ENCODE measurements around the gene NR1H4.

The NR1H4 gene

GRCh38 chr12:100435957-100436356, 37.7 kb upstream of the NR1H4 start:
- no peak overlapping the region for H3K4me3 Mint-ChIP-seq
- no peak overlapping the region for H3K27ac Mint-ChIP-seq
- H3K9me3 Mint-ChIP-seq, result no peaks in the 10 kb centered on the region
- H3K36me3 Mint-ChIP-seq (ENCODE audit: low read depth), result no peaks in the 10 kb centered on the region
- H3K27me3 Mint-ChIP-seq (ENCODE audit: low read depth), result peaks cover 3% of the 10 kb centered on the region
- TF ChIP-seq CTCF (IDR thresholded peaks at IDR 0.05; ENCODE audit: unreplicated experiment in 3 of 3), result no peak
- no peaks in the 10 kb centered on the region for H3K4me1 Mint-ChIP-seq

- Mint-ChIP-seq H3K27ac (no peak overlapping the region), H3K4me1 (no peaks in the 10 kb centered on the region), H3K27me3 (ENCODE audit: low read depth) (peaks cover 8% of the 10 kb centered on the region), H3K36me3 (ENCODE audit: low read depth) (no peaks in the 10 kb centered on the region), H3K9me3 (no peaks in the 10 kb centered on the region), H3K4me3 (no peak overlapping the region)
- TF ChIP-seq CTCF (IDR thresholded peaks at IDR 0.05; ENCODE audit: unreplicated experiment in 3 of 3), result no peak
Measured at GRCh38 chr12:100437038-100437841, 36.4 kb upstream of the NR1H4 start.

- Mint-ChIP-seq H3K4me1 (no peaks in the 10 kb centered on the region), H3K27ac (no peak overlapping the region), H3K4me3 (no peak overlapping the region), H3K9me3 (no peaks in the 10 kb centered on the region), H3K36me3 (ENCODE audit: low read depth) (no peaks in the 10 kb centered on the region), H3K27me3 (ENCODE audit: low read depth) (peaks cover 11% of the 10 kb centered on the region)
- no peak for TF ChIP-seq CTCF (IDR thresholded peaks at IDR 0.05; ENCODE audit: unreplicated experiment in 3 of 3)
Measured at GRCh38 chr12:100439797-100440196, 33.9 kb upstream of the NR1H4 start.

- Mint-ChIP-seq H3K4me1 (no peaks in the 10 kb centered on the region), H3K36me3 (ENCODE audit: low read depth) (no peaks in the 10 kb centered on the region), H3K27me3 (ENCODE audit: low read depth) (peaks cover 11% of the 10 kb centered on the region), H3K27ac (no peak overlapping the region), H3K4me3 (no peak overlapping the region), H3K9me3 (no peaks in the 10 kb centered on the region)
- no peak for TF ChIP-seq CTCF (IDR thresholded peaks at IDR 0.05; ENCODE audit: unreplicated experiment in 3 of 3)
Measured at GRCh38 chr12:100442403-100442802, 31.3 kb upstream of the NR1H4 start.

GRCh38 chr12:100443434-100443833, 30.2 kb upstream of the NR1H4 start:
- Mint-ChIP-seq H3K27me3 (ENCODE audit: low read depth) (peaks cover 8% of the 10 kb centered on the region), H3K27ac (no peak overlapping the region), H3K36me3 (ENCODE audit: low read depth) (no peaks in the 10 kb centered on the region), H3K9me3 (no peaks in the 10 kb centered on the region), H3K4me1 (no peaks in the 10 kb centered on the region), H3K4me3 (no peak overlapping the region)
- no peak for TF ChIP-seq CTCF (IDR thresholded peaks at IDR 0.05; ENCODE audit: unreplicated experiment in 3 of 3)

- H3K27me3 Mint-ChIP-seq (ENCODE audit: low read depth), result peaks cover 8% of the 10 kb centered on the region
- no peak for TF ChIP-seq CTCF (IDR thresholded peaks at IDR 0.05; ENCODE audit: unreplicated experiment in 3 of 3)
- H3K36me3 Mint-ChIP-seq (ENCODE audit: low read depth), result no peaks in the 10 kb centered on the region
- no peak overlapping the region for H3K27ac Mint-ChIP-seq
- no peaks in the 10 kb centered on the region for H3K4me1 Mint-ChIP-seq
- no peak overlapping the region for H3K4me3 Mint-ChIP-seq
- H3K9me3 Mint-ChIP-seq, result no peaks in the 10 kb centered on the region
Measured at GRCh38 chr12:100445081-100445481, 28.6 kb upstream of the NR1H4 start.
